ENCODE data around the gene DNAJC1.
A peak's percentile ranks its signal among the peaks of the same experiment; 100 is the strongest.

Gene DNAJC1

DNA sequence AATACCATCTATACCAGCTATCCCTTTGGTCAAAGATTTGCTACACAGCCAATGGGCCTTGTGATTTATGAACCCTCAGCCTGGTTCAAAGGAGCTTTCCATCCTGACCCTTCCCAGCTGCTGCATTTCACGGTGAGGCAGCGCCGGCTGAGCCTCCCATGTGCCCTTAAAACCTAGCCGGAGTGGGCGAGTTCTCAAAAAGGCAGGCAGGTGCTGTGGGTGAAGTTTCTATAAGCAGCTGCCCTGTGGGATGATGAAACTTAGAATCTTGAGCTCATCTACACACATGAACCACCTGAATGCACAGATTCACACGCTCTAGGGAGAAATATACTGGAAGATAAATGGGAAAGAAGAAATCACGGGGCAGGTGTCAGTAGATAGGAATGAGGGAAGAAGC lies 244.8 kb downstream of the DNAJC1 start:
- no peak for DNase-seq (ENCODE audit: low spot score)

GRCh38 chr10:21758239-21758638 lies 245.3 kb downstream of the DNAJC1 start:
- DNase-seq (ENCODE audit: low spot score): no peak

DNA sequence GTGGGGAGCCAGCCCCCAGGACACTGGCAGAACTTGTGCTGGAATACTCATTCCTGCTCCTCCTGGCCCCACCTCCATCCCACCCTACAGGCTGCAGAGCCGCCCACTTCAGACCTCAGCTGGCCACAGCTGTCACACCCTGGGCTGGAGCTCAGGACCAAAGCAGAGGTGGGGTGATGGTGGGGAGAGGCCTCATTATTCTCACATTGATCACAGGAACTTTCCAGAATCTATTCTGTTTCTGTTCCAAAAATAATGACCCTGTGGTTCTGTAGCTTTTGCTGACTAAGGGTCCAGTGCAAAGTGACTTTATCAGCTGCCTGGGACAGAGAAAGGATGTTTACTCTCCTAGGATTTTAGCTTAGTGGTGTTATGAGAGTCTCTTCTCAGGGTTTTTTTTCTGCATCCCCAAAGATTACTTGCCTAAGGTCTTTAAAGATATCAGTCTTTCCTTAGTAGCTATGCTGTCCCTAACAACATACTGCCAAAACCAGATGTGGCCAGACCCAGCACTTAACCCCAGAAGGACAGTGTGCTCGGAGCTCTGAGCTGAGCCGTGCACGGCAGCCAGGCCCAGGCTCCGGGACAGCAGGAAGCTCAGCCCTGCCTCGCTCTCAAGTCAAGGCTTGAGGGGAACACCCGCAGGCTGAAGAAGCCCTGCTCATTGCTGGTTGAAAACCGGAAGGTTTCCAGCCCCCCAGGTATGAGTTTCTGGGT lies 246.2 kb downstream of the DNAJC1 start:
- DNase-seq (ENCODE audit: low spot score): no peak

GRCh38 chr10:21756707-21757106 lies 246.8 kb downstream of the DNAJC1 start:
- DNase-seq (ENCODE audit: low spot score): no peak

DNA sequence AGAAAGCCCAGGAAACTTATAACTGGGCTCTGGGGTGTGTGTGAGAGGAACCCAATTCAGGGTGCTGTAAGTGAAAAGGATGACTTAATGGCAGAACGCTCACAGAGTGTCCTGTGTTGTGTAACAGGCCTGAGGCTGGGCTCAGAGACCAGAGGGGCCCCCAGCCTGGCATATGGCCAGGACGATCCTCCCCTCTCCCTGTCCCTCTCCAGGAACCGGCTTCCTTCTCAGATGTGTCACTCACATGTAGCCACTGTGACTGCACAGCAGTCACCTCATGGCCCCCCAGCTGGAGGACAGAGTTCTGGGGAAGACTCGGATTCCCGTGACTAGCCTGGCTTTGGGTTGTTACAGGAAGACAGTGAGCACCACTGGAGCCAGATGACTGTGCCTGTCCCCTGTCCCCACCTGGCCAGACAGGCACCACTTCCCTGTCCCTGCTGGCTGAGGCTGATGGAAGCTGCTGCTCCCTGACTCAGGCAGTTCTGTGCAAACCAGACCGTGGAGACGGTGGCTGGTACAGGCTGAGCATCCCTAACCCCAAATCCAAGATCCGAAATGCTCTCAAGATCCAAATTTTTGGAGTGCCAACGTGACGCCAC lies 249.0 kb downstream of the DNAJC1 start:
- no peak for DNase-seq (ENCODE audit: low spot score)

DNA sequence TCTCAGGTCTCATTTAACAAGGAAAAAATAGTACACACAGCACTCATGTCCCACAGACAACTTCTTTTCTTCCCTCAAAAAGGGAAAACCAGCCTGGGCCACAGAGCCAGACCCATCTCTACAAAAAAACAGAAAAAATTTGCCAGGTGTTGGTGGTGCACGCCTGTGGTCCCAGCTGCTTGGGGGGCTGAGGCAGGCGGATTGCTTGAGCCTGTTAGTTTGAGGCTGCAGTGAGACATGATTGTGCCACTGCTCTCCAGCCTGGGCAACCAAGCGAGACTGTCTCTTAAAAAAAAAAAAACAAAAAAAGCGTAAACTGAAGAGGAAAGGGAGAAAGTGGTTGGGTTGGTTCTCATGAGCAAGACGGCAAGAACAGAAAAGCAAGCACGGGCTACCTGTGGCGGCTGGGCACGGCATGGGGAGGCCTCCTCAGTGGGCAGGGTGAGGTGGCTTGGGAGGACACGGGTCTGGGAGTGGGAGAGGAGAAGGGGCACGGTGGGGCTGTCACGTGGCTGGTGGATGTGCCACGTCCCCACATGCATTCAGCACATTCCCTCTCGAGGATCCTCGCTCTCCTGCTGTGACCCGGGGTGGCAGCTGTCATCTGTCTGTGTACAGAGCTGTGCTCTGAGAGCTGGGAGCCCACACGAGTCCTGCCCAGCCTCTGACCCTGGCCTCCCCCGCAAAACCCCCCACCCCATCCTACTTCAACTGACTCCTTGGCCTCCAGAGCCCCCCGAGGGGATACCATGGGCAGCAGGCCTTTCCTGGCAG lies 249.8 kb downstream of the DNAJC1 start:
- no peak for DNase-seq (ENCODE audit: low spot score)

GRCh38 chr10:21751341-21752310 lies 251.9 kb downstream of the DNAJC1 start:
- DNase-seq (ENCODE audit: low spot score): no peak

- DNase-seq (ENCODE audit: low spot score): no peak
These were observed 253.1 kb downstream of the DNAJC1 start for GRCh38 chr10:21750424-21750823.

DNA sequence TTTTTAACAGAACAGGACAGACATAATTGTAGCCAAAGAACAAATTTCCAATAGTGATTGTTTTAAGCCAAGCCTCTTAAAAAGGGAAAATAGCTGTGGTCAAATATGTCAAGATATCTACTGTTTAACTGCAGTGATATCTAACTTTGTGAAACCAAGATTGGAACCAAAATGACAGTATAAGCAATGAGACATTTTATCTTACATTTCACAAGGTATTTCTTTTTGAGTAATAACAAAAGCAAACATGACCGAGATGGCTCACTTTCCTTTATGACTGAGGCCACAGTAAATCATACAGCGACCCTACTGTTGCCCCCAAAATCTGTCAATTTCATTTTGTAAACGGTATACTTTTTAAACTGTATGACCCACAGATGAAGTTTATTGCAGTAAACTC lies 253.7 kb downstream of the DNAJC1 start:
- no peak for DNase-seq (ENCODE audit: low spot score)

DNA sequence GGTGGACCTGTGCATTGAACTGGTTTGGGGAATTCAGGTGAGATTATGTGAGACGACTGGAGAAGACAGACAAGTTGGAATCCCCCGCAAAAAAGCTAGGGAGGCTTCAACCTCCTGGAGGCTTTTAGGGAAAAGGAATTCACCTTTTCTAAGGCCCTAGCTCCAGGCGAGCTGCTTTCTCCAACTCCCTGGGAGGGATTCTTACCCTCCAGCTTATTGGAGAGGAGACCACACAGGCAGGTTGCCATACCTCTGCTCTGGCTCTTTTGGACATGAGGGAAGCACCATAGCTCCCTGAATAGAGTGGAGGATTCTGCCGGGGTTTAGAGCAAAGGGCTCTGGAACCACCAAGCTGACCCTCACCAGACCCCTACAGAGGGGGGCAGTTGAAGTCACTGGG lies 255.7 kb downstream of the DNAJC1 start:
- DNase-seq (ENCODE audit: low spot score): no peak

DNA sequence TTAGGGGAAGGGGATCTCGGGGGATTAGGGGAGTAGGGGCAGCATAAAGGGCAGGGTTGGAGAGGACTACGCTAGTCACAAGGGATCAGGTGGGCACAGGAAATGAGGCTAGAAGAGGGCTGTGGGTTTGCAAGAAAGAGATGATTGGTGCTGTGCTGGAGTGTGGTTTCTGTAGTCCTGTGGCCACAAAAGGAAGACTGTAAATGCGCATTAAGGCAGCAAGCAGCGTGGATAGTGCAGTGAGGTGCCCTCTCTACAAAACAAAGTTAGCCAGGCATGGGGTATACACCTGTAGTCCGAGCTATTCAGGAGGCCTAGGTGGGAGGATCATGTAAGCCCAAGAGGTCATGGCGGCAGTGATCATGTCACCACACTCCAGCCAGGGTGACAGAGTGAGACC lies 257.4 kb downstream of the DNAJC1 start:
- peak; percentile 11 for DNase-seq (ENCODE audit: low spot score)

DNA sequence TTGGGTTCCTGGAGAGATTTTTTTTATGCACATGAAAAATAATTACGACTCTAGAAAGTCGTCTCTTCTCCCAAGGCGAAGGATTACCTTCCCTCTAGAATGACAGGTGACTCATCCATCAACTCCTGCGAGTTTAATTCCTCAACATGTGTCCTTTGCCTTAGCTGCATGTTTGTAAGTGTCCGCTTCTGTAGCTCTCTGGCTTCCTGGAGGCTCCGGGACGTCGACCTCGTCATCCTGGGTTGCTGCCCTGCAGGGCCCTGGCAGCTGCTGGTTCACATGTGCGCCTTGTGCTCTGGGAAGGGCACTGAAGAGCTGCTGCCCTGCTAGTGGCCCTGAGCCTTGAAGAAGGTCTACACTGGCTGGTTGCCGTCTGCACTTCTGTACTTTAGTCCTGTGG lies 259.3 kb downstream of the DNAJC1 start:
- DNase-seq (ENCODE audit: low spot score): no peak

GRCh38 chr10:21742740-21743412 lies 260.7 kb downstream of the DNAJC1 start:
- no peak for DNase-seq (ENCODE audit: low spot score)

DNA sequence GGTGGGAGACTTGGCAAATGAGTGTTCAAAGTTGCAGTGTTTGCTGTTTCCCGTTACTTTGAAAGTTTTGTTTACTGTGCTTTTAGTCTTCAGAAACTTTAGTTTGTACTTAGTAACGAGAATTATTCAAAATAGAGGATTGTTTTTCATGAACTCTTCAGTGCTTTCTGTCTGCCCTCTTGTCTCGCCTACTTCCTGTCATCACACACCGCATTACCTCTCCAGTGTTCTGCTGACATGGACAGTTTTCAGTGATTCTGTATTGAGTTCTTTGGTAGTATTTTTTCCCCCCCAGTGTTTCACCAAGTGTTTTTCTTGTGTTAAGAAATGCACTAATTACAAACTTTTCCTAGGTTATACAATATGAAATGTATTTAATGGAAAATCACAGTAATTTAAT lies 262.5 kb downstream of the DNAJC1 start:
- peak; percentile 65 for DNase-seq (ENCODE audit: low spot score)

- no peak for DNase-seq (ENCODE audit: low spot score)
These were observed 266.4 kb downstream of the DNAJC1 start for GRCh38 chr10:21737106-21737505.

- no peak for DNase-seq (ENCODE audit: low spot score)
These were observed 269.8 kb downstream of the DNAJC1 start for GRCh38 chr10:21733710-21734109.

- DNase-seq (ENCODE audit: low spot score): peak; percentile 35
These were observed 271.3 kb downstream of the DNAJC1 start for GRCh38 chr10:21732067-21732772.

DNA sequence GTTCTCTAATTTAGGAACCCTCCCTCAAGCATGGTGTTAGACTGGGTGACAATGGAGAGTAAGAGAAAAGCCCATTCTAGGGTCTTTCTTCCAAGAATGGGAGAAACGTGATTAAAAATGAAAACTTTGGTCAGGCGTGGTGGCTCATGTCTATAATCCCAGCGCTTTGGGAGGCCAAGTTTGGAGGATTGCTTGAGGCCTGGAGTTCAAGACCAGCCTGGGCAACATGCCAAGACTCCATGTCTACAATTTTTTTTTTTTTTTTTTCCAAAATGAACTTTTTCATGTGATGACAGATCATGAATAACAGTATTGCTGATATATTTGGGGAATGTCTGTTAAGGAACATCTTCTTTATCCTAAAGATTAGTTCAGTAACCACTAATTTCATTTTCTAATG lies 274.9 kb downstream of the DNAJC1 start:
- DNase-seq (ENCODE audit: low spot score): no peak

DNA sequence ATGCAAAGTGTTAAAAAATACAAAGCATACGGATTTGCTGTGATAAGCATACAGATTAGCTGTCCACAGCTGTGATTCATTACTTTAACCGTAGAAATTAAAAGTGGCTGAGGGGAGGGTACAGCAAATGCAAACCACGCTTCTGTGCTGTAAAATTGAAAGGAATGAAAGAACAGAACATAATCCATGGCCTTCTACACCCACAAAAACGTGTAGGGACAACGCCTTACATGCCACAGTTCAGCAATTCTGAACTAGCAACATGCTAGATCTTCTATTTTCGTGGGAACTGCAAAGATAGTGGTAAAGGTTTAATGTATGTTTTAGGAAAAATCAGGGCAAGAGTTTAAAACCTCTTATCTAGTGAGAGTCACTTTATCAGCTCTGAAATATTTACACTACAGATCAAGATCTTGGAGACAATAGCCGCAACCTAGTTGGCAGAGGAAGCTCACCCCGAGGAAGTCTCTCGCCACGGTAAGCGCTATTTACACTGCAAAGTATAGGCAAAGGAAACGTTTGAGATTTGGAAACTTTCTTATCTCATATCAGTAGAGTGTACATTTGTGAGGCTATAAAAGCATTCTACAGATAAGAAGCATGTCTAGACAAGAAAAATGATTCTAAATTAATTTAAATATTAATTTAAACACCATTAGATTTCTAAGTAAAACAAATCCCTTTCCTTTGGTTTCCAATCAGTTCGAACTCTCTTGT lies 275.9 kb downstream of the DNAJC1 start:
- peak; percentile 11 for DNase-seq (ENCODE audit: low spot score)

- no peak for DNase-seq (ENCODE audit: low spot score)
These were observed 276.8 kb downstream of the DNAJC1 start for GRCh38 chr10:21726601-21727225.

All from CD4-positive, alpha-beta T cell treated with Interleukin-15 for 4 hours (primary cell).